HEK293T (cell line): ENCODE results near the gene RINL.

Experiments used
- ARNT ChIP-seq: fragments of 450-650 bp; IDR thresholded peaks from 2 replicates; pipeline ENCODE4 v1.6.1; 2017; ENCODE audit warnings: mild to moderate bottlenecking
- BHLHE40 ChIP-seq: fragments of 450-650 bp; IDR thresholded peaks from 2 replicates; pipeline ENCODE4 v1.6.1; 2016; ENCODE audit warnings: mild to moderate bottlenecking, moderate library complexity, borderline replicate concordance
- FOXA1 ChIP-seq: fragments of 450-650 bp; IDR thresholded peaks from 2 replicates; pipeline ENCODE4 v1.6.1; 2016; ENCODE audit warnings: mild to moderate bottlenecking
- FOXK2 ChIP-seq: fragments of 450-650 bp; IDR thresholded peaks from 2 replicates; pipeline ENCODE4 v1.6.1; 2016; ENCODE audit warnings: mild to moderate bottlenecking
- FOXM1 ChIP-seq: fragments of 450-650 bp; IDR thresholded peaks from 2 replicates; pipeline ENCODE4 v1.6.1; 2017; ENCODE audit warnings: mild to moderate bottlenecking, borderline replicate concordance
- HDGF ChIP-seq: fragments of 450-650 bp; IDR thresholded peaks from 2 replicates; pipeline ENCODE4 v1.6.1; 2017; ENCODE audit warnings: antibody characterized with exemption, borderline replicate concordance
- NFRKB ChIP-seq: fragments of 450-650 bp; IDR thresholded peaks from 2 replicates; pipeline ENCODE4 v1.6.1; 2016; ENCODE audit warnings: mild to moderate bottlenecking, moderate library complexity
- SP1 ChIP-seq: fragments of 450-650 bp; IDR thresholded peaks from 2 replicates; pipeline ENCODE4 v1.6.1; 2017
- SUZ12 ChIP-seq: fragments of 450-650 bp; IDR thresholded peaks from 2 replicates; pipeline ENCODE4 v1.6.1; 2016; ENCODE audit warnings: mild to moderate bottlenecking

DNA sequence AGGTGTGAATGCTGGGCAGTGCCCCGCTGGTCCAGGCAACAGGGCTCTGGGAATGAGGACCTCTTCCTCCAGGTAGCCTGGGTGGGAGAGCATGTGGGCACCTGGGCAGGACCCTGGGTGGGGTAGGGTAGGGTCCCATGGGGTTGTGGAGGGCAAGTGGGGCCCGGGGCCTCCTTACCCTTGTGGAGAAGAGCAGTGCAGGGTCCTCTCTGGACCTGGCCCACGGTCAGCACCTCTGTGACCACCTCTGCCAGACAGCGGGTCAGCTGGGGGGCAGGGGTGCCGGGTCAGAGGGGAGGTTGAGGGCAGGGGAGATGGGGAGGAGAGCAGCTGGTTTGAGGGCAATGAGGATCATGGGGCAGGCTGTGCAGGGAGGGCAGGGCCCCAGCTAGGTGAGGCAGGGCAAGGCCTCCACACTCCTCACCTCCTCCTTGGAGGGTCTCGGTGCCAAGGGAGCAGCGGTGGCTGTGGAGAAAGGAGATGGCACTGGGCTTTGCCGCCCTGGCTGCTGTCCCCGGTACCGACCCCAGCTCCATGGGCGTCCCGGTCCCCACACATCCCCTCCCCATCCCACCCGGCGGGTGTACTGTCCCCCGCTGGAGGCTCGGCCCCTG lies 33.4 kb upstream of the RINL start:
- TF ChIP-seq FOXM1 (no peak), ARNT (no peak), HDGF (no peak), FOXK2 (no peak), BHLHE40 (no peak), SUZ12 (no peak), FOXA1 (no peak), SP1 (no peak), NFRKB (no peak)
